Heart left ventricle (tissue), 16 donors: ENCODE data around the gene CD2AP. TPM values are rescaled to one million over a fixed set of nuclear protein-coding genes. Genes with fewer than 3 reads are reported as not detected.

Experiments used
- ATAC-seq, 4 donors: fragments of 200-7000 bp; cut with Tn5 transposase; one replicate each; pipeline ENCODE4 v1.9.1; 2020 to 2022; ENCODE audit warnings: moderate library complexity in 4 of 4, mild to moderate bottlenecking in 3 of 4, moderate number of reproducible peaks in 1 of 4
- DNase-seq, 5 donors: peaks; one replicate each; pipeline ENCODE4 v3.0.0-alpha.2; 2020
- H3K27ac ChIP-seq, 12 donors: fragments of 200-600 bp; sonication (generic) in 4 of 12; one replicate each; pipeline versions ENCODE4 v1.5.0 to v1.8.0; 2016 to 2022; ENCODE audit warnings: mild to moderate bottlenecking in 2 of 12
- H3K27me3 ChIP-seq, 9 donors: fragments of 200-600 bp; sonication (generic) in 2 of 9; one replicate each; pipeline versions ENCODE4 v1.5.1 to v1.8.0; 2016 to 2022; ENCODE audit warnings: mild to moderate bottlenecking in 3 of 9
- H3K36me3 ChIP-seq, 9 donors: fragments of 200-600 bp; sonication (generic) in 2 of 9; one replicate each; pipeline versions ENCODE4 v1.5.0 to v1.8.0; 2018 to 2022; ENCODE audit warnings: mild to moderate bottlenecking in 2 of 9
- H3K4me1 ChIP-seq, 12 donors: fragments of 200-600 bp; sonication (generic) in 4 of 12; one replicate each; pipeline versions ENCODE4 v1.5.0 to v1.8.0; 2016 to 2022; ENCODE audit warnings: mild to moderate bottlenecking in 3 of 12
- H3K4me3 ChIP-seq, 12 donors: fragments of 200-600 bp; sonication (generic) in 4 of 12; one replicate each; pipeline versions ENCODE4 v1.5.0 to v1.8.0; 2017 to 2022; ENCODE audit warnings: mild to moderate bottlenecking in 9 of 12, moderate library complexity in 4 of 12
- H3K9me3 ChIP-seq, 12 donors: fragments of 200-600 bp; sonication (generic) in 4 of 12; one replicate each; pipeline versions ENCODE4 v1.5.0 to v1.8.0; 2016 to 2022; ENCODE audit warnings: mild to moderate bottlenecking in 1 of 12
- CTCF ChIP-seq, 12 donors: fragments of 200-600 bp; sonication (generic) in 4 of 12; IDR thresholded peaks; one replicate each; pipeline versions ENCODE4 v1.5.0 to v1.8.0; 2018 to 2022; ENCODE audit warnings: antibody characterized with exemption in 12 of 12, mild to moderate bottlenecking in 5 of 12
- POLR2A ChIP-seq, 2 donors: fragments of 450-650 bp; IDR thresholded peaks; one replicate each; pipeline ENCODE4 v1.6.1; 2017; ENCODE audit warnings: antibody characterized with exemption in 2 of 2, mild to moderate bottlenecking in 2 of 2, moderate library complexity in 2 of 2
- WGBS, 4 donors: extraction: QIAGEN DNeasy Blood & Tissue Kit in 2 of 4; methylation state at CpG; one replicate each; pipeline versions ENCODE4 v1.1.5 to v1.1.7; 2013 to 2018; 5-methylcytosine and 5-hydroxymethylcytosine counted together
- intact Hi-C, 10 donors: fragments of 100-400 bp; cut with DNase I; formaldehyde crosslinking; loops; one replicate each; pipeline versions ENCODE4 v1.11.1 to v1.14.2; 2022
- polyA plus RNA-seq, 2 donors: library from polyadenylated mRNA; stranded (reverse); fragments of 200-250 nt; gene quantifications; one replicate each; pipeline ENCODE4 v1.2.3, GENCODE V29; 2013
- total RNA-seq, 9 donors: library from RNA; depleted of rRNA in 2 of 9; stranded (reverse); fragments of >200 nt in 2 of 9; fragmentation: NEBNext Ultra II Directional in 3 of 9; extraction: Animal tissue kit (Norgen Biotek cat#: 25700) in 3 of 9; gene quantifications; one replicate each; pipeline versions ENCODE4 v1.1.0 to v1.2.4, GENCODE V29; 2016 to 2023
- donor health status: ischemic (EF 13 %, LVEDD 7.1; RV severe dilation, severe dysfunction).
- donor health status: healthy with polysubstance abuse.
- donor health status: DM: no; HTN: yes; CAD: no.
- donor health status: DM: no; HTN: no; CAD: no.
- donor health status: ischemic (EF 25% LVEDD 6.9; RV normal size, moderate dysfunction).
- donor health status: ischemic (EF 25% LVEDD 5.7; RV mildly dilated, moderate dysfunction).
- donor health status: healthy.
- donor health status: DM: yes; HTN: yes; CAD: no.
- donor health status: ischemic (EF 35%, LVEDD 5.7; RV mildly dilated, moderate dysfunction).
- donor health status: nonischemic (EF 11% LVEDD 7.7; RV severe dilation, severe dysfunction).
- donor health status: DM: yes; HTN: yes; CAD: no.
- donor health status: PGD.
- donor health status: ischemic (EF 29% LVEDD 5.4; RV normal size, mild dysfunction).
- donor health status: nonischemic (EF 23%, LVEDD 6.1; RV moderate dilation, normal function).

CD2AP gene
- total and polyA plus RNA-seq, 11 donors = 6.4 to 18.0 (median 11.4) TPM

GRCh38 chr6:47446669-47447330 lies 30.8 kb upstream of the CD2AP start:
- no peak for TF ChIP-seq CTCF (IDR thresholded peaks at IDR 0.05)
- TF ChIP-seq POLR2A (IDR thresholded peaks at IDR 0.05) = no peak
- 33 to 49% (median 37%) methylated on average over 3 of the region's 3 CpGs for WGBS, 4 donors
- Histone ChIP-seq H3K4me1 (no peaks in the 10 kb centered on the region), H3K27ac (no peak overlapping the region), H3K4me3 (no peak overlapping the region), H3K9me3 (no peaks in the 10 kb centered on the region), H3K36me3 (no peaks in the 10 kb centered on the region), H3K27me3 (no peaks in the 10 kb centered on the region)
- ATAC-seq = no peak
- no peak for DNase-seq
- intact Hi-C loops = no loop called here

DNA sequence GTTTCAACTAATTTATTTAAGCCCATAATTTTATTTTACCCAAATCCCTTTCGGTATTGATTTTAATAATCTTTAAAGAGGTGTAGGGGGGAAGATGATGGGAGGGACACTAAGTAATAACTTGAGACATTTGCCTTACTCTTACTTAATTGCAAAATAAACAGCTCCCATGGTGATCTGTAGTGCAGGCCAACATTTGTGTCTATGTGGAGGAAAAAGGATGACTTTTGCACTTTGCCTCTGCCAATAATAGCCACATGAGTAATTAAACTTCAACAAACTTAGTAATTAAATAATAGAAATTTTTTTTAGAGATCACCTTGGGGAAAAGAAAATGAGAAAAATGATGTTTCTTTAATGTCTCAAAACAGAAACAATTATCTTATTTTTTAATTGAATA lies 29.9 kb upstream of the CD2AP start:
- Histone ChIP-seq H3K27me3 (no peaks in the 10 kb centered on the region), H3K27ac (no peak overlapping the region), H3K4me3 (no peak overlapping the region), H3K9me3 (no peaks in the 10 kb centered on the region), H3K36me3 (no peaks in the 10 kb centered on the region), H3K4me1 (no peaks in the 10 kb centered on the region)
- TF ChIP-seq CTCF (IDR thresholded peaks at IDR 0.05) (no peak), POLR2A (IDR thresholded peaks at IDR 0.05) (no peak)
- ATAC-seq = no peak
- intact Hi-C loops = no loop called here
- no peak for DNase-seq
- WGBS, 4 donors = 94 to 99% (median 97%) methylated on average over 1 of the region's 1 CpG

DNA sequence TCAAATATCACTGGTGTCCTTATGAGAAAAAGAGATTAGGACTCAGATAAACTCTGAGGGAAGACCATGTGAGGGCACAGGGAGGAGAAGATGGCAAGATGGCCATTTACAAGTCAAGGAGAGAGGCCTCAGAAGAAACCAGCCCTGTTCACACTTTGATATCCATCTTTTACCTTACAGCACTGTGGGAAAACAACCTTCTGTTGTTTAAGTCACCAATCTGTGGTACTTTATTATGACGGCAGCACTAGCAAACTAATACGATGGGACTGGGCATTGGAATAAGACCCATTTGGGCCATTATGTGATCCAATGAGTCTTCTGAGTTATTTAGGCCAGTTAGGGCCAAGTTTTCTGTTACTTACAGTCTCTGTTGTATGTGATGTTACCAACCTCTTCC lies 26.4 kb upstream of the CD2AP start:
- intact Hi-C loops = no loop called here
- no peaks in the 10 kb centered on the region for H3K27me3 ChIP-seq
- no peaks in the 10 kb centered on the region for H3K36me3 ChIP-seq
- 91 to 98% (median 98%) methylated on average over 2 of the region's 2 CpGs for WGBS, 4 donors
- ATAC-seq (no peak), DNase-seq (no peak)
- H3K9me3 ChIP-seq = no peaks in the 10 kb centered on the region
- no peak overlapping the region for H3K4me3 ChIP-seq
- TF ChIP-seq CTCF (IDR thresholded peaks at IDR 0.05) (no peak), POLR2A (IDR thresholded peaks at IDR 0.05) (no peak)
- H3K27ac ChIP-seq = no peak overlapping the region
- H3K4me1 ChIP-seq = no peaks in the 10 kb centered on the region

DNA sequence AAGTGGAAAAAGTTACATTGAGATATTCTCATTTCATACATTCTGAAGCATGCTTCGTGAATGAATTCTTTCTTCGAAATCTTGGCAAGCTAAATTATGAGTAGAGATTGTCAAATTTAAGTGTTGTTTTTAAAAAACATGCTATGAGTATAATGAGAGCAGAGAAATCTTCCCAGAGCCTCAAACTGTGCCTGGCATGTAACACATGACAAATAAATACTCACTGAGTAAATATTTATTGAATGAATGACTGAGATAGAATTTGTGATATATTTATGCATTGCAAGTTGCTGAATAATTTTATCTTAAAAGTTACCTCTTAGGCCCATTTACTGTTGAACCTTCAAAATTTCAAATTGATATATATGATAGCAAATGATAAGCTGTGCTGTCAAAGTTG lies 24.7 kb upstream of the CD2AP start:
- no peak for DNase-seq
- H3K4me3 ChIP-seq = no peak overlapping the region
- 86 to 87% (median 87%) methylated on average over 2 of the region's 2 CpGs for WGBS, 4 donors
- TF ChIP-seq POLR2A (IDR thresholded peaks at IDR 0.05) (no peak), CTCF (IDR thresholded peaks at IDR 0.05) (no peak)
- no peaks in the 10 kb centered on the region for H3K27me3 ChIP-seq
- intact Hi-C loops = no loop called here
- H3K27ac ChIP-seq = no peak overlapping the region
- H3K36me3 ChIP-seq = no peaks in the 10 kb centered on the region
- ATAC-seq = no peak
- no peaks in the 10 kb centered on the region for H3K4me1 ChIP-seq
- no peaks in the 10 kb centered on the region for H3K9me3 ChIP-seq
